ENCODE data around the gene AGBL1.

The AGBL1 gene

GRCh38 chr15:86711476-86711875 is 631.8 kb downstream of the AGBL1 start:
- DNase-seq (ENCODE audit: low read depth in 2 of 2) = no peak

- no peak for DNase-seq (ENCODE audit: low read depth in 2 of 2)
Observed at GRCh38 chr15:86714241-86714640, 634.6 kb downstream of the AGBL1 start.

- DNase-seq (ENCODE audit: low read depth in 2 of 2) = no peak
Observed at GRCh38 chr15:86725628-86726027, 646.0 kb downstream of the AGBL1 start.

- no peak for DNase-seq (ENCODE audit: low read depth in 2 of 2)
Observed at GRCh38 chr15:86735247-86736040, 655.8 kb downstream of the AGBL1 start.

DNA sequence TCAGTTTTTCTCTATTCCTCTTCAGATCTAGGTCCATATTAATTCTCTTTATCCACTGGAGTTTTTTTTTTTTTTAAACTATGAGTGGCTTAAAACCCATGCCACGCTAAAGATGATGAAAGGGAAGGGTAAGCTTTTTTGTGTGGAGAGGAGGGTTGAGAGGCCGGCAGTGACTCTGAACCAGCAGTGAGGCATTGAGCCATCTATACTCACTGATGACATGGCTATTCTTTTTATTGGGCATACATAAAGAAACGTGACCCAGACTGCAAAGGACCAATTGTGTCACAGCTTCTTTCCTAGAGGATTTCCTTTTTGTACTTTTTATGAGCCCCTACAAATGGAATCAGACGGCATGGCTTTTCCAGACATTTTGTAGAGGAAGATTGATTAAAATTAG is 662.2 kb downstream of the AGBL1 start:
- no peak for DNase-seq (ENCODE audit: low read depth in 2 of 2)

DNA sequence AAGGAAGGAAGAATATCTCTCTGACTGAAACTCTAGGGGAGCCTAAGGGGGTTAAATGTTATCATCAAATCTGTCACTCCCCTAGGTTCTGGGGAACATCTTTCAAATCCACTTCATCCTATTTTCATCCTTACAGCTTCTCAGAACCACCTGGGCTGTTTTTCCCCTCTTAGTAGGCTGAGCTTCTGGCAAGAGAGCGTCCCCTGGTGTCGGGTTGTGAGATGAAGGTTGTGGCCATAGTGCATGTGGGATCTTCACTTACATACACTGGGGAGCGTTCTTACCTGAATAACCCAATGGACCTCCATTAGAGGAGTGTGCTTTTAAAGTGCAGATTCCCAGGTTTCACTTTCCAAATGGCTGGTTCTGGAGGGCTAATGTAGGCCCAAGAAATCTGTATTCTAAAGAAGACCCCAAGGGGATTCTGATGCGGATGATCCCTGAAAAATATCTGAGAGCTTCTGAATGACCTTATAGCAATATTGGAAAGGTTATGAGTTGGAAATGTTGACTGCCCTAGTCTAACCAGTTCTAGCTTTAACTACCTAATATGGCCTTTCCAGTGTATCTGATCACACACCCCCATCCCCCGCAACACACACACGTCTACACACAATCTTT is 663.7 kb downstream of the AGBL1 start:
- peak; percentile 3 to 33 for DNase-seq (ENCODE audit: low read depth in 2 of 2)

DNA sequence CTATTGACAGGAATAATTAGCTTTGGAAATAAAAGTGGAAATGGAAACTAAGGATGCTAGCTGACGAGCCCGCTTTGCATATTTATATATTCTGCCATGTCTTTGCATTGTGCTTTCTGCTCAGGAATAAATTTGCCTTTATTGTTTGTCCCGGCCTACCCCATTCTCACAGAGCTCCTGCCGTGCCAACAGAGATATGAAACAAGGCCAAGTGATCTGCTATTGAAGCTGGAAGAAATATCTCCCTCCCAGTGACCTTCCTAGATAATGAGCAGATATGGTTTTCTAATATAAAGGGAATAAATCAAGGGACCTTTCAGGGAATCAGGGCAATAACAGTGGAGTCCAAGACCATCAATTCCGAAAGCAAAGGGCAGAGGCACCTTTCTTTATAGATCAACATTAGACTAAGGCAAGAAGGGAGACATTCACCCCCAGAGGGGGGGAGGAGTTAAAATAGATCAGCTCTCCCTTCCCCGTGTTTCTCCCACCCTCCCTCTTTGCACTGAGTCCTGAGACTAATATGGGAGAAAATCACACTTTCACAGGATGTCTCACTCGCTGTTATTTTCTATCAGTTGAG is 664.6 kb downstream of the AGBL1 start:
- no peak for DNase-seq (ENCODE audit: low read depth in 2 of 2)

DNA sequence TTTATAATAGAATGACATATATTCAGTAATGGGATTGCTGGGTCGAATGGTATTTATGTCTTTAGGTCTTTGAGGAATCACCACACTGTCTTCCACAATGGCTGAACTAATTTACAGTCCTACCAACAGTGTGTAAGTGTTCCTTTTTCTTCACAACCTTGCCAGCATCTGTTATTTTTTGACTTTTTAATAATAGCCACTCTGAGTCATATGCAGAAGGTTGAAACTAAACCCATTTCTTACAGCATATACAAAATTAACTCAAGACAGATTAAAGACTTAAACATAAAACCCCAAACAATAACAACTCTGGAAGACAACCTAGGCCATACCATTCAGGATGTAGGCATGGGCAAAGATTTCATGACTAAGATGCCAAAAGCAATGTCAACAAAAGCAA is 671.4 kb downstream of the AGBL1 start:
- DNase-seq (ENCODE audit: low read depth in 2 of 2) = no peak

DNA sequence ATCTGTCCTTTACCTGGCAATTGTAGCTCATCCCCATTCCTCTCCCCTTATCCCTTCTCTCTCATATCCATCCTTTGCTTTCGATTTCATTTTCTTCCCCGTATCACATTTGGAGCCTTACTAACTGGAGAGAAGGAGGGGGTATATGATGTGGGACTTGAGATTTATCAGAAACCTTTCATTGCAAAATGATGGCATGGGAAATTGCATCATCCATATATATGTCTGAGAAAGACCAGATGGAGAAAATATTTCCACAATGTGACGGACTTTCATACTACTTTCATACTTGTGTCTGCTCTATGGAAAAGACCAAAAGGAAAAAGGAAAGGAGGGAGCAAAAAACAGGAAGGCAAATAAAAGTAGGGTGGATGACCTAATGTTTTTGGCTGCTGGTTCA is 675.2 kb downstream of the AGBL1 start:
- DNase-seq (ENCODE audit: low read depth in 2 of 2) = no peak

DNA sequence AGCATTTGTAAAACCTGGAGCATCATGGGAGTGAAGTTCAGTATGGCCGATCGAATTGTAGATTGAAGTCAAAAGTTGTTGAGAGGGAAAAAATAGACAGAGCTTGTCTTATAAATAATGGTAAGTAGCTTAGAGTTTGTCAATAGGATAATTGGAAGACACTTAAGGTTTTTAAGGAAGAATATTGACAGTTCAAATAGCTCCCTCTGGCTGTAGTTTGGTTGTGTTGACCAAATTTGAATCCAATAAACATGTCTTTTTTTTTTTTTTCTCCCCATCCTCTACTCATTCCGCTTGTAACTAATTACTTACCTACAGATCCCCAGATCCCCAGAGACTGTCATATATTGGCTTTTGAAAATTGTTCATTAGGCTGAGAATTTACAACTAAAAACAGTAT is 677.0 kb downstream of the AGBL1 start:
- DNase-seq (ENCODE audit: low read depth in 2 of 2) = no peak

DNA sequence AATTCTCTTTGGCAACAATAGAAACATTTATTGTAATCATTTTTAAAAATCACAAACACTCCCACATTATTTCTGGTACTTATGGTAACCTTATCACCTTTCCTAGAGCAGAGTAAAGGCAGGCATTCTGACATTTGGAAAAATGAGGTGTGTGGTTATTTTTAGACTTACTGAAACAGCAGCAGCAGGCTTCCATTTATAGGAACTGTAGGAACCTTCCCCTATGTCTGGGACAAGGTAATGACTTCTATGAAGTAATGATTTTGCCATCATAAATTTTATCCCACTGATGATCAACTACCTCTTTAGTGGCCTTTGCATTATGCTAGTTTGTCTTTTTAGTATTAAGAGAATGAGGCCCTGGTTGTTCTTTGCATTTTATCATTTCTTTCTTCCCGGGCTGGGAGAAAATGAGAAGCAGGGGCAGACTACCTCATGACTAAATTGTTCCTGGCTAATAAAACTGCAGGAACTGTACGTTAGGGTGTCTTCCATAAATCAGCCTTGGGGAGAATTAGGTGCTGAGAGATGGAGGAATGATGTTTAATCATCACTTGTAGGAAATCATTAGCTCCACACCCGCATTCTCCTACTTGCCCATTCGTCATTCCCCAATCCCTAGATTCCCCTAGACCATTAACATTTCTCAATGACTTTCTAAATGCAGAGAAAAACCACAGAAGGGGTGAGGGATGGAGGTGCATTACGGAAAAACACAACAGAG is 680.3 kb downstream of the AGBL1 start:
- no peak for DNase-seq (ENCODE audit: low read depth in 2 of 2)

GRCh38 chr15:86762874-86763273 is 683.2 kb downstream of the AGBL1 start:
- DNase-seq (ENCODE audit: low read depth in 2 of 2) = no peak

DNA sequence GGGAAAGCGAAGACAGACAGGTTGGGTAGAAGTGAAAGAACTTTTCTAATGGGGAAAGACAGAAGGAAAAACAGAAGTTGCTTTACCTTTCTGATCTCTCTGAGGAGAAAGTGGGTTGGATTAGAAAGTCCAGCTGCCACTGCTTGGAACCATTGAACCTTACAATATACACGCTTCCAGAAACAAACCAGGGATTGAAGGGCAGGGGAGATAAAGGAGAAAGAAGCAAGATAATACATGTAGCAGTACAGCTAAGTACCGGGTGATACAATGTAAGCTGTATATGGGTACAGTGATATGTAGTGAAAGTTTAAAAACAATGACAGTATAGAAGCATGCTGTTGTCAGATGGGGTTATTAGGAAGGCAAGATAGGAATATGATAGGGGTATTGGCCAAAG is 684.4 kb downstream of the AGBL1 start:
- DNase-seq (ENCODE audit: low read depth in 2 of 2) = no peak

GRCh38 chr15:86765281-86765680 is 685.6 kb downstream of the AGBL1 start:
- DNase-seq (ENCODE audit: low read depth in 2 of 2) = no peak

DNA sequence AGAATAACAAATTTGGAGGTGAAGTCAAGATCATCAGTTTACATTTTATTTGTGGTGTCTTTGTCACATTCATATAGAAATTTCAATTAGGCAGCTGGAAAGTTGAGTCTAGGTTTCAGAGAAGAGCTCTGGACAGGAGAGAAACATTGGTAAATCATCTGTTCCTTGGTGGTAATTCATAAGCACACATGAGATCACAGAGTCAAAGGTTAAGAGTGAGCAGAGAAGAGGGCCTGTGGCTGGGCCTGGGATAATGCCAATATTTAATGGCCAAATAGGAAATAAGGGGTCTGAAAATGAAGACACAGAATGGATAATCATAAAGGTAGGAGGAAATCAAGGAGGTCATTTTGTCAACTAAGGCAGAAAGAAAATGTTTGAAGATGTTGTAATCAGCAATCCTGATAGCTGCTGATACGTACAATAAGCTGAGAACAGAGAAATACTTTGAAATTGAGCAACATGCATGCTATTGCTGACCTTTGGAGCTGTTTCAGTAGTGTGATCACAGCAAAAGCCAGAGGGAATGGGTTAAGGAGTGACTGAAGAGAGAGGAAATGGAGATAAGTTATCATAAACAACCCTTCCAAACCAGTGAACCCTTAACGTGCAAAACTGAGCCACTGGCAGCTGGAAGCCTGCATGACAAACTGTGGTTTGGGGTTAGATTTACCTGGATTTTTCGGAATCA is 692.8 kb downstream of the AGBL1 start:
- no peak for DNase-seq (ENCODE audit: low read depth in 2 of 2)

DNA sequence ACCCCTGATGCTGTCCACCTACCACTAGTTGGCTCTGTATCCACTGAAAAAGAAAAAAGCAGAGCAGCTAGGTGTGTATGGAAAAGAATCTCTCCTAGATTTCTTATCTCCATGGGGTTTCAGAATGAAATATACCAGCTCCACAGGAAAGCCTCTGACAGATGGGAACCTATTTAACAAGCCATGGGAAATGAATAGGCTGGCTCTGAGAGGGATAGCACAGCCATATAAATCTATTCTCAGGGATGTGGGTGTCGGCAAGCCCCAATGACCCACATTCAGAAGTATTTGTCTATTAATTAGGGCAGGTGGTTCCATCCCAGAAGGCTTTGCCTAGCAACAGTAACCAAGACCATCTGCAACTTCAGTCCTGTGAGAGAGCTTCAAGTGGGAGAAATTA is 694.1 kb downstream of the AGBL1 start:
- no peak for DNase-seq (ENCODE audit: low read depth in 2 of 2)

DNA sequence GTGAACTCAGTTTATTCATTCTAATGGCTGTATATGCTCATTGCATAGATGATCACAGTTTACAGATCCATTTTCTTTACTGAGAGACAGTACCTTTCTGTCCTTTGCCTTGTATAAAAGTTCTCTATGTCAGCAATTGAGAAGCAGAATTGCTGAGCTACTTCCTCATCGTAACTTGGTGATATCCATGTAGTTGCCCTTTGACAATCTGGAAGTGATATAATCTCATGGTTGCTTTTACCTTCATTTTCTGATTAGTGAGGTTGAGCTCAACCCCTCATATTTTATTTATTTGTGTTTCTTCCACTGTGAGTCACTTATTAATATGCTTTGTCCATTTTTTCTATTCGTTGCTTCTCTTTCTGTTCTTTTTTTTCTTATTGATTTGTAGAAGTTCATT is 696.5 kb downstream of the AGBL1 start:
- no peak for DNase-seq (ENCODE audit: low read depth in 2 of 2)

GRCh38 chr15:86796521-86796920 is 716.9 kb downstream of the AGBL1 start:
- no peak for DNase-seq (ENCODE audit: low read depth in 2 of 2)

DNA sequence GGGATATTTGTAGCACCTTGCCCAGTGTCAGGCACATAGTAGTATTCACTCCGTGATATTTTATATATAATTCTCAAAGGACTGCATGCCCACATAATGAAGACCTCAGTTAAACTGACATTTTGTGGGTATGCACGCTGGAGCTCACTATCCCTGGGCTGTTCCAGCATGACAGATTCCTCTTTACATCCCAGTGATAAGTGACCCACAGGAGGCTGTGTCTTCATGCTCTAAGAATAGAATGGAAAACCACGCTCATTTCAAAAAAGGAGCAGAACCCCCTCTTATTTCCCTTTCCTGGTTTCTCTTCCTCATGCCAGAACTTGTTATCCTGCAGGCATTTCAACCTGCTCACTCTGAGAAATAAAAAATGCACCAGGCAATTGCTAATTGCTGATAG is 717.5 kb downstream of the AGBL1 start:
- DNase-seq (ENCODE audit: low read depth in 2 of 2) = no peak

DNA sequence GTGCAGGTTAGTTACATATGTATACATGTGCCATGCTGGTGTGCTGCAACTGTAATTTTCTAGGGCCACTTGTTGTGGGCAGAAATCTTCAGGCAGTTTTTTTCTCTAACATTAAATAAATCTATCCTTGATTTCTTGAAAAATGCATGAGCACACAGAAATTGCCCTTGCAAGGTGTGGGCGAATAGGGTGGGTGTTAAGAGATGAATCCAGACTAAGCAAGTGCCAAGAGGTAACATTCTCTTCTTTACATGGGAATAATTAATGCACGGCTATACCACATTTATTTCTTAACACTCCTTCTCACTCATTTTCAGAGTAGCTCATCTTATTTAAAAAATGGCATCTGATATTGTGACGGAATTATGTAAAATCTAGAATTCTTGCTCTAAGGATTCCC is 719.6 kb downstream of the AGBL1 start:
- DNase-seq (ENCODE audit: low read depth in 2 of 2) = no peak

DNA sequence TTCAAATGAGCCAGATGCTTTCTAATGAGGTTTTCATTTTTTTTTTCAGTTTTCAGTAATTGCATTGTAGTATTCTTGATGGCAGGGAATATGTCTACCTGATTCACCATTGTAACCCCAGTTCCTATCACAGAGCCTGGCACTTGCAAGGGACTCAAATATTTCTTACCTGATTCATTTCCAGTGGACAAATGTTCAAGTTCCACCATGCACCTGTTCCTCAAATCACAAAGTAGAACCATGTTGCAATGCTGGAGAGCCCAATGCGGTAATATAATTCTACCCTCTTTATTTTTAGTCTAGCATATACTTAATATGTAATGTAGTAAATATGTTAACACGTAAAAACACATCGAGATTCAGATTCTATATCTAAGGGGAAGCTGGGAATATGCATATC is 722.6 kb downstream of the AGBL1 start:
- no peak for DNase-seq (ENCODE audit: low read depth in 2 of 2)

DNA sequence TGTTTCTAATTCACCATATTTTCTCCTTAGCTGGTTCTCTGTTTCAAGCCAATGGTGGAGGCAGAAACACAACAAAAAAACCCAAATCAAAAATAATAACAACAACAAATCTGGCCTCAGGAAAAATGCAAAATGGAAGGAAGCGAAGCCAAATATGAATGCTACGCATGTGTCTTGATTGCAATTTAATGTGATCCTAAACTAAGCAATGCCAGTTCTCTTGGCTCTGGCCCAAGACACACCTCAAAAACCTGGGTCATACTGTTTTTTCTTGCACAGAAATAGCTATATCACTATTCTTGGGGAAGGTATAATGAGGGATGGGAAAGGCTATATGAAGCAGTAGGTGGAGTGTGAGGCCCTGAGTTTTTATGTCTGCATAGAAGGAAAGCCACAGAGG is 724.7 kb downstream of the AGBL1 start:
- DNase-seq (ENCODE audit: low read depth in 2 of 2) = no peak
